ENCODE results near the gene LGALS12.
"Not testable (repeated sequence)": the region's sequence is repeated elsewhere in the genome, so short reads cannot be mapped to it uniquely, and the experiment has no call there.

Gene LGALS12

GRCh38 chr11:63534895-63535461 lies 29.1 kb downstream of the LGALS12 start:
- no peak for DNase-seq

GRCh38 chr11:63535734-63536133 lies 29.9 kb downstream of the LGALS12 start:
- DNase-seq: peak; percentile 28

DNA sequence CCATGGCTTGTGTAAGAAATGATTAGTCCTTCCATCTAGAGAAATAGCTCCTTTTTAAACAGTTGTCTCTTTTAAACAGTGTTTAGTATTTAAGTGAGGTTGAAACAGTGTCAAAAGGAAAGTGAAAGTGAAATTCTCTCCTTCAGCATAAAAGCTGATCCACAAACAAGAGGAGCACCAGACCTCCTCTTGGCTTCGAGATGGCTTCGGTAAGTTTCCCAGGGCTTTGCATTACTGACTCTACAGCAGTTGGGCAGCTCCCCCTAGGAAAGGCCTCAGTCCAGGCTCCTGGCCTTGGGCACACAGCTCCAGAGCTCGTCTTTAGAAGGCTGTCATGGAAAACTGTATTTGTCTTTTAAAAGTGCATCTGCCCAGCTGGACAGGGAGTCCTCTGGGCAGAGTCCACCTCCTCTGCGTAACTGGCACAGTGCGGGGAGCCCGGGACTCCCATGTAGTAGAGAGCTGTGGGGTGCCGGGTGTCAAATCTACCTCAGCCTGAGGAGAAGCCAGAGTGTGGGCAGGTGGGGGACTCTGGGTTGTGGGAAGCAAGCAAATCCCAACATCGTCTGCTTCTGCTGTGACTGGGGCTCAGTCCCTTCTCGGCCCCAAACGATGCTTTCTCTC lies 30.9 kb downstream of the LGALS12 start, which contains the start of gene PLAAT4:
Gene PLAAT4 (plus strand): TSS at position 140 of the 624 bp plus-strand sequence. CDS start 61 bp downstream, at position 201.
- peak; percentile 34 for DNase-seq

DNA sequence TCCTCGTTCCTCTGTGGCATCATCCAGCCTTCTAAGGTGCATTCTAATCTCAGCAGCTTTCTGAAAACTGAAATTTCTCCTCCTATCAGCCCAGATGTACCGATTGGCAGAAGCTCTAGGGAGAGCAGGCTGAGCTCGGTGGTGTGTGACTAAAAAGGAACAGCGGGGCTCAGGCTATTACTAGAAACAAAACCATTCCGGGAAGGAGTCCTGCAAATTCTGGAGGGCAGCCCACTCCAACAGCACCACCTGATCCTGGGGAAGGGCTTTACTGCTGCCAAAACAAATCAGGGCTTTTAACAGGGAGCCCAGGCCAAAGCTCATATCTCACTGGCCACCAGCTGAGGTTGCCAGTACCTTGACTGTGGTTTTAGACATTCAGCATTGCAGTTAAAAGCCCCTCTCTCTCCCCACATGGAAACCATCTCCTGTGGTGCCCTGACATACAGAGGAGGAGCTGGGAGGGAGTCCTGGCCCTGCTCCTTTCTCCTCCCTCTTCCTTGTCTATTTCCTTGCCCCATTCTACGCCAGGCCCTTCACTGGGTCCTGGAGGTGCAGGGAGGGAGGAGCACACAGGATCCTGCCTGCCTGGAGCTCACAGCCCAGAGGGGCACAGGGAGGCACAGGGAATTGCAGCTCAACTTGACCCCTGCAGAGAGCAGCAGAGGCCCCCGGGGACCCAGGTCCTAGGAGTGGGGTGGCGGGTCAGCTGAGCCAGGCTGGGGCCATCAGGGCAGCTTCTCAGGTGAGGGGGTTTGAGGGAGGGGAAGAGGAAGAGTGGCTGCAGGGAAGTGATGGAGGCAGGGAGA lies 31.6 kb downstream of the LGALS12 start:
- no peak for DNase-seq

DNA sequence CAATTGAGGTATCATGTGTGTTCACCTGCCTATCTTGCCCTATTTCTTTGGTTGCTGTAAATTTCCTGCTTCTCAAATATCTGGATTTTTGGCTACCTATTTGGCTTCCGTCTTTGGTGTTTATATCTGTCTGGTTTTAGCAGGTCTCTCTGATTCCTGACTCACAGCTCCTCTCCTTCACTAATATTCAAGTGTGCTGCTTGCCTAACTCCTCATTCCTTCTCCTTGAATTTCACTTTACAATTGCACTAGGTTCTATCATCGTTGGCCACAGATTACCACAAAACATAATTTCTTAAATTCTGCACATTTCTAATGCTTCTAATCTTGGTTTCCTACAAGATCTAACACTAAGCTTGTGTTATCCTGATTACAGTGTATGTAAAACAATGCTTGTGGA lies 36.6 kb downstream of the LGALS12 start:
- not testable (repeated sequence) for DNase-seq

- DNase-seq: no peak
Measured at GRCh38 chr11:63543711-63544110, 37.8 kb downstream of the LGALS12 start.

DNA sequence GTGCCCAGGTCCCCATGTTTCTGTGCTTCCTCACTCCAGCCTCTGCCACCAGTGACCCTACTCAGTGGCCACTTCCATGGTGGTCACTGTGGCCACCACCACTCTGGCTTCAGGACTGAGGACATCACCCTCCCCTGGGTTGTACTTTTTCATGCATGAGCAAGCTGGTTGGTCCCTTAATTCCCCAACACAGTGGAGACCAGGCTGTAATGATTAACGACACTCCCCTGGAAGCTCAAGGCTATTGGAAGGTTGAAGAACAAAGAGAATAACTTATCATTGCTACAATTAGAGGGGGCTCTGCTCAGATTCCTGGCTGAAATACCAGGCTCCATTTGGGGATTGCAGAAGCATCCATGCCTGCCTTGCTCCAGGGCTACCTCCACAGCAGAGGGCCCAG lies 41.2 kb downstream of the LGALS12 start:
- no peak for DNase-seq

GRCh38 chr11:63548178-63548577 lies 42.3 kb downstream of the LGALS12 start:
- DNase-seq: no peak

GRCh38 chr11:63549411-63549810 lies 43.5 kb downstream of the LGALS12 start:
- no peak for DNase-seq

- not testable (repeated sequence) for DNase-seq
Measured at GRCh38 chr11:63550156-63550700, 44.3 kb downstream of the LGALS12 start.

GRCh38 chr11:63551091-63551888 lies 45.4 kb downstream of the LGALS12 start:
- no peak for DNase-seq

DNA sequence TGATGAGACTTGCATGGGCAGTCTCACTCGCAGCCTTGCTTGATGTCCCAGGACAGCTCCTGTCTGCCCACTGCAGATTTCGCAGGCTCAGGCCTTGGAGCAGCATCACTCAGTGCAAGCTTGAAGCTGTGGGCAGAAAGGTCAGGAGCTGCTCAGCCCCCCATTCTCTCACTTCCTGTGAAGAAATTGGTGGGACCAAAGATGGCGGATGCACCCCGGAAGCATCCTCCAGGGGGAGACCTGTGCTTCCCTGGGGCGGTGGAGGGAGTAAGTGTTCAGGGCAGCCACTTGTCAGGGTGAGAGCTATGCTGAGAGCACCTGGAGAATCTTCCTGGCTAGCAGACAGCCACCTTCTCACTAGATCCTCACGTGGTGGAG lies 46.0 kb downstream of the LGALS12 start:
- no peak for DNase-seq

GRCh38 chr11:63552921-63553320 lies 47.0 kb downstream of the LGALS12 start:
- DNase-seq: no peak

GRCh38 chr11:63553759-63554158 lies 47.9 kb downstream of the LGALS12 start:
- peak; percentile 49 for DNase-seq

GRCh38 chr11:63554877-63555223 lies 49.0 kb downstream of the LGALS12 start:
- DNase-seq: no peak

GRCh38 chr11:63556404-63557013 lies 50.6 kb downstream of the LGALS12 start:
- DNase-seq: no peak

GRCh38 chr11:63557570-63557969 lies 51.7 kb downstream of the LGALS12 start:
- DNase-seq: no peak

DNA sequence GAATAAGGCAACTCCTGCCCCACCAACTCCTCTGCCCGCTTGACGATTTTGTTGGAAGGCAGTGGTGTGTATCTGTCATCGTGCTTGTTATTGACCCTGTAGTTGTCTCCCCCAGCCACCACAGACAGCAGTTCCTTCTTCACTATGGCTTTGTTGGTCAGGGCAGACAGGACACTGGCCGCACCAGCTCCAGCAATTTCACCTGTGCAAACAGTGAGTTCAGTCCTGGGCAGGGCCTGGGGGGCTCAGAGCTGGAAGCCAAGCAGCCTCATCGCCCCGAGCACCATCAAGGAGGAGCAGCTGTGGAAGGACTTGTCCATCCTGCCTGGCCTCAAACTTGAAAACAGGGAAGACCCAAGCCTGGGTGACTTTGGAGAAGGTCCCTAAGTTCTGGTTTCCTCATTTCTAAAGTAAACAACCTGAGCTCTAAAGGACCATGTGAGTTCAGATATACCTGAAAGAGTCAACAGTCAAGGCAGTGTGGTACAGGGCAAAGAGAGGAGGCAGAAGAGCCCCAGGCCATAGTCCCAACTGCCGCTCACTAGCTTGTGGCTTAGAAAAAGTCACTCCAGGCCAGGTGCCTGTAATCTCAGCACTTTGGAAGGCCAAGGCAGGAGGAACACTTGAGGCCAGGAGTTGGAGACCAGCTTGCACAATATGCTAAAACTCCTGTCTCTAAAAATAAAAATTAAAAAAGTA lies 52.7 kb downstream of the LGALS12 start:
- DNase-seq: no peak

- no peak for DNase-seq
Measured at GRCh38 chr11:63560506-63561180, 54.8 kb downstream of the LGALS12 start.

DNA sequence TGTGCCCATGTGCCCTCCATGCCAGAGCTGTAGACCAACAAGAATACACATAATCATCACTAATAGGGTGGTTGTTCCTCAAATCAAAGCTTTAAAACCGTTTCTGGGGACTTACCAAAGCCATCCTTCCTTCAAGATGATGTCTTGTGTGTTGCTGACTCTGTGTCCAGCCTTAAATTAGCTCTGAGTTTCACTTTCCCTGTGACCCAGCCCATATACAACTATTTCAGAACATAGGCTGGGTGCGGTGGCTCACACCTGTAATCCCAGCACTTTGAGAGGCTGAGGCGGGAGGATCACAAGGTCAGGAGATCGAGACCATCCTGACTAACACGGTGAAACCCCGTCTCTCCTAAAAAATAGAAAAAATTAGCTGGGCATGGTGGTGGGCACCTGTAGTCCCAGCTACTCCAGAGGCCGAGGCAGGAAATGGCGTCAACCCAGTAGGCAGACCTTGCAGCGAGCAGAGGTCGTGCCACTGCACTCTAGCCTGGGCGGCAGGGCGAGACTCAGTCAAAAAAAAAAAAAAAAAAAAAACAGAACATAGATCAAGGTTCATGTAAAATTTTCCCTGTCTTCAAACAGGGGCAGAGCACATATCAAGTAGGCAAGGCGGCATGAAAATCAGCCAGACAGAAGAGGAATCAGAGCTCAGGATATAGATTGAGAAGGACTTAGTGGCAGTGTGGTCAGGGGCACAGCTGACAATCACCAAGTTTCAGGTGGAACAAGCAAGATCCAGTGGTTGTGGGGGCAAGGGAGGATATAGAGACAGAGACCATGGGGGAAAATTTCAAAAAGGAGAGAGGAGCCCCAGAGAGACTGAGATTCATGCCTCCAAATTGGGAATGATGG lies 57.5 kb downstream of the LGALS12 start, which contains the start of gene PLAAT2:
Gene PLAAT2 (minus strand): TSS at position 179 of the 855 bp plus-strand sequence. CDS start 55 bp downstream, at position 124.
- no peak for DNase-seq

Data from stimulated activated CD4-positive, alpha-beta T cell treated with anti-CD3 and anti-CD28 coated beads, Interleukin-4, amount 100 ng/mL, for 24 hours (primary cell).